Hepatocyte (in vitro differentiated cells): ENCODE measurements around the gene MDFI. TPM values are rescaled to one million over a fixed set of nuclear protein-coding genes. Genes with fewer than 3 reads are reported as not detected.
A peak's percentile ranks its signal among the peaks of the same experiment; 100 is the strongest.

Experiments
- DNase-seq: peaks from one replicate; pipeline ENCODE4 v3.0.0-alpha.2; 2016; ENCODE audit warnings: low spot score
- H2AFZ ChIP-seq: fragments of 200-600 bp; sonication (generic); 2 replicates; pipeline ENCODE4 v1.6.0; 2016; ENCODE audit warnings: antibody characterized with exemption, mild to moderate bottlenecking
- H3K27ac ChIP-seq: fragments of 200-600 bp; sonication (generic); 2 replicates; pipeline ENCODE4 v1.5.1; 2016; ENCODE audit warnings: mild to moderate bottlenecking
- H3K27me3 ChIP-seq: fragments of 200-600 bp; sonication (generic); 2 replicates; pipeline ENCODE4 v1.6.1; 2016
- H3K36me3 ChIP-seq: fragments of 200-600 bp; sonication (generic); replicated peaks from 2 replicates; pipeline ENCODE4 v1.5.1; 2016; ENCODE audit warnings: low read depth; ENCODE audit not compliant: insufficient read depth
- H3K4me1 ChIP-seq: fragments of 200-600 bp; sonication (generic); 2 replicates; pipeline ENCODE4 v1.5.1; 2016; ENCODE audit warnings: mild to moderate bottlenecking, moderate library complexity; ENCODE audit not compliant: insufficient read depth
- H3K4me2 ChIP-seq: fragments of 200-600 bp; sonication (generic); 2 replicates; pipeline ENCODE4 v1.6.0; 2016
- H3K4me3 ChIP-seq: fragments of 200-600 bp; sonication (generic); 2 replicates; pipeline ENCODE4 v1.5.1; 2016; ENCODE audit warnings: mild to moderate bottlenecking
- H3K79me2 ChIP-seq: fragments of 200-600 bp; sonication (generic); 2 replicates; pipeline ENCODE4 v1.6.0; 2017; ENCODE audit warnings: mild to moderate bottlenecking
- H3K9me2 ChIP-seq: fragments of 200-600 bp; sonication (generic); replicated peaks from 2 replicates; pipeline ENCODE4 v1.6.0; 2017; ENCODE audit warnings: mild to moderate bottlenecking; ENCODE audit not compliant: insufficient read depth
- H3K9me3 ChIP-seq: fragments of 200-600 bp; sonication (generic); 2 replicates; pipeline ENCODE4 v1.5.1; 2016; ENCODE audit warnings: low read depth, mild to moderate bottlenecking
- H4K20me1 ChIP-seq: fragments of 200-600 bp; sonication (generic); 2 replicates; pipeline ENCODE4 v1.6.0; 2016; ENCODE audit warnings: mild to moderate bottlenecking; ENCODE audit not compliant: insufficient read depth, poor library complexity, severe bottlenecking
- CTCF ChIP-seq: fragments of 200-600 bp; sonication (generic); IDR thresholded peaks from 2 replicates; pipeline ENCODE4 v1.5.1; 2016; ENCODE audit warnings: antibody characterized with exemption, mild to moderate bottlenecking; ENCODE audit not compliant: poor library complexity
- EZH2 ChIP-seq: fragments of 200-600 bp; sonication (generic); IDR thresholded peaks from 2 replicates; pipeline ENCODE4 v1.6.1; 2016; ENCODE audit warnings: antibody characterized with exemption, mild to moderate bottlenecking, borderline replicate concordance
- EZH2phosphoT487 ChIP-seq: fragments of 200-600 bp; sonication (generic); IDR thresholded peaks from one replicate; pipeline ENCODE4 v1.6.1; 2018; ENCODE audit warnings: antibody characterized with exemption, mild to moderate bottlenecking, low read depth, moderate library complexity; ENCODE audit not compliant: unreplicated experiment, severe bottlenecking
- WGBS: methylation state at CpG from one replicate; pipeline ENCODE4 v1.1.6; 2016; ENCODE audit warnings: low lambda C conversion rate; ENCODE audit errors: missing lambda C conversion rate; 5-methylcytosine and 5-hydroxymethylcytosine counted together
- polyA plus RNA-seq: library from polyadenylated mRNA; unstranded; fragments of >200 nt; fragmentation: Nextera tagmentation; extraction: Ambion mirVana; gene quantifications from 2 replicates; pipeline ENCODE4 v1.2.1, GENCODE V29; 2016
- total RNA-seq: library from RNA; depleted of rRNA; stranded (reverse); fragments of >200 nt; gene quantifications from 2 replicates; pipeline ENCODE4 v1.2.3, GENCODE V29; 2014

MDFI gene
- total and polyA plus RNA-seq, 2 experiments from 2014 or later: 45.2 to 106 TPM

GRCh38 chr6:41643899-41644269, 5.6 kb downstream of the MDFI start:
- H3K9me2 ChIP-seq: no peaks in the 10 kb centered on the region
- H3K4me1 ChIP-seq: peaks cover 58% of the 10 kb centered on the region
- peaks cover 5% of the 10 kb centered on the region for H3K27me3 ChIP-seq
- peak overlapping the region; percentile 59 for H3K4me2 ChIP-seq
- WGBS: 69% methylated on average over 4 of the region's 4 CpGs
- no peak overlapping the region for H3K27ac ChIP-seq
- no peaks in the 10 kb centered on the region for H3K36me3 ChIP-seq
- peaks cover 50% of the 10 kb centered on the region for H3K79me2 ChIP-seq
- no peak overlapping the region for H2AFZ ChIP-seq
- H3K9me3 ChIP-seq: no peaks in the 10 kb centered on the region
- peaks cover 52% of the 10 kb centered on the region for H4K20me1 ChIP-seq
- H3K4me3 ChIP-seq: no peak overlapping the region
- no peak for DNase-seq
- TF ChIP-seq EZH2 (no peak), EZH2phosphoT487 (no peak), CTCF (no peak)

GRCh38 chr6:41644297-41644879, 6.1 kb downstream of the MDFI start:
- Histone ChIP-seq H3K9me3 (no peaks in the 10 kb centered on the region), H3K36me3 (no peaks in the 10 kb centered on the region), H3K4me2 (peak overlapping the region; percentile 59), H2AFZ (no peak overlapping the region), H3K9me2 (no peaks in the 10 kb centered on the region), H3K27me3 (peaks cover 4% of the 10 kb centered on the region), H3K4me3 (no peak overlapping the region), H3K4me1 (peaks cover 58% of the 10 kb centered on the region), H3K79me2 (peaks cover 50% of the 10 kb centered on the region), H3K27ac (no peak overlapping the region), H4K20me1 (peaks cover 52% of the 10 kb centered on the region)
- TF ChIP-seq EZH2phosphoT487 (no peak), CTCF (no peak), EZH2 (no peak)
- WGBS: 47% methylated on average over 4 of the region's 4 CpGs
- no peak for DNase-seq

GRCh38 chr6:41645007-41645618, 6.8 kb downstream of the MDFI start:
- no peak for TF ChIP-seq CTCF
- TF ChIP-seq EZH2phosphoT487: no peak
- no peak for TF ChIP-seq EZH2

More at GRCh38 chr6:41645007-41645618, 6.8 kb downstream of the MDFI start:
- Histone ChIP-seq H3K27ac (no peak overlapping the region), H3K4me2 (peak overlapping the region; percentile 59), H3K9me2 (no peaks in the 10 kb centered on the region), H3K4me3 (no peak overlapping the region), H3K27me3 (no peaks in the 10 kb centered on the region), H2AFZ (no peak overlapping the region), H3K9me3 (no peaks in the 10 kb centered on the region), H3K4me1 (peaks cover 57% of the 10 kb centered on the region), H4K20me1 (peaks cover 52% of the 10 kb centered on the region), H3K79me2 (peaks cover 49% of the 10 kb centered on the region), H3K36me3 (no peaks in the 10 kb centered on the region)
- no peak for DNase-seq
- whole genome bisulfite sequencing: 50% methylated on average over 9 of the region's 12 CpGs
